ENCODE measurements around the gene GPR34.

GPR34 gene

GRCh38 chrX:41734530-41734929, 45.8 kb downstream of the GPR34 start:
- H3K27ac ChIP-seq, result no peak overlapping the region

GRCh38 chrX:41737065-41737464, 48.3 kb downstream of the GPR34 start:
- H3K27ac ChIP-seq, result no peak overlapping the region
- TF ChIP-seq ZFX (IDR thresholded peaks at IDR 0.05; ENCODE audit: borderline replicate concordance) (no peak), CTCF (IDR thresholded peaks at IDR 0.05) (no peak)

More at GRCh38 chrX:41734530-41734929, 45.8 kb downstream of the GPR34 start:
- TF ChIP-seq CTCF (IDR thresholded peaks at IDR 0.05) (peak; percentile 46), ZFX (IDR thresholded peaks at IDR 0.05; ENCODE audit: borderline replicate concordance) (no peak)

GRCh38 chrX:41739871-41740270, 51.1 kb downstream of the GPR34 start:
- no peak overlapping the region for H3K27ac ChIP-seq
- no peak for TF ChIP-seq CTCF (IDR thresholded peaks at IDR 0.05)
